Testis (tissue), 2 donors: ENCODE measurements around the gene RBP5.

Experiments
- CTCF ChIP-seq, 3 experiments: fragments of 450-650 bp in 2 of 3; fragments of 200-600 bp in 1 of 3; sonication (generic) in 1 of 3; IDR thresholded peaks; one replicate each; pipeline ENCODE4 v1.5.1; 2016 to 2019; ENCODE audit warnings: antibody characterized with exemption in 3 of 3, mild to moderate bottlenecking in 2 of 3, moderate library complexity in 1 of 3
- POLR2A ChIP-seq: fragments of 450-650 bp; IDR thresholded peaks from one replicate; pipeline ENCODE4 v1.6.1; 2017; ENCODE audit warnings: antibody characterized with exemption, mild to moderate bottlenecking, moderate library complexity

GRCh38 chr12:7123806-7124522 lies 4.7 kb downstream of the RBP5 start:
- TF ChIP-seq CTCF (IDR thresholded peaks at IDR 0.05) = no peak
- no peak for TF ChIP-seq POLR2A
